ENCODE measurements around the gene NPPB.

Gene NPPB

GRCh38 chr1:11879311-11880180, 20.8 kb upstream of the NPPB start:
- DNase-seq (ENCODE audit: insufficient read length) (no peak), FAIRE-seq (no peak)
- no peak for TF ChIP-seq TAF1 (IDR thresholded peaks at IDR 0.05; ENCODE audit: borderline replicate concordance, low read depth, low read length)
- TF ChIP-seq POLR2A (IDR thresholded peaks at IDR 0.05; ENCODE audit: low read depth, low read length): no peak
- TF ChIP-seq POLR2AphosphoS5 (IDR thresholded peaks at IDR 0.05; ENCODE audit: low read depth, low read length): no peak

- TF ChIP-seq TAF1 (IDR thresholded peaks at IDR 0.05; ENCODE audit: borderline replicate concordance, low read depth, low read length) (no peak), POLR2A (IDR thresholded peaks at IDR 0.05; ENCODE audit: low read depth, low read length) (no peak), POLR2AphosphoS5 (IDR thresholded peaks at IDR 0.05; ENCODE audit: low read depth, low read length) (no peak)
- no peak for DNase-seq (ENCODE audit: insufficient read length)
- no peak for FAIRE-seq
Observed at GRCh38 chr1:11878891-11879190, 20.1 kb upstream of the NPPB start.

- DNase-seq (ENCODE audit: insufficient read length): no peak
- no peak for FAIRE-seq
- no peak for TF ChIP-seq TAF1 (IDR thresholded peaks at IDR 0.05; ENCODE audit: borderline replicate concordance, low read depth, low read length)
- TF ChIP-seq POLR2A (IDR thresholded peaks at IDR 0.05; ENCODE audit: low read depth, low read length): no peak
- no peak for TF ChIP-seq POLR2AphosphoS5 (IDR thresholded peaks at IDR 0.05; ENCODE audit: low read depth, low read length)
Observed at GRCh38 chr1:11878081-11878890, 19.5 kb upstream of the NPPB start.

GRCh38 chr1:11877074-11877473, 18.3 kb upstream of the NPPB start:
- TF ChIP-seq POLR2AphosphoS5 (IDR thresholded peaks at IDR 0.05; ENCODE audit: low read depth, low read length) (no peak), POLR2A (IDR thresholded peaks at IDR 0.05; ENCODE audit: low read depth, low read length) (no peak), TAF1 (IDR thresholded peaks at IDR 0.05; ENCODE audit: borderline replicate concordance, low read depth, low read length) (no peak)
- DNase-seq (ENCODE audit: insufficient read length): no peak
- no peak for FAIRE-seq

GRCh38 chr1:11875094-11875493, 16.3 kb upstream of the NPPB start:
- DNase-seq (ENCODE audit: insufficient read length) (no peak), FAIRE-seq (no peak)
- TF ChIP-seq POLR2AphosphoS5 (IDR thresholded peaks at IDR 0.05; ENCODE audit: low read depth, low read length) (no peak), POLR2A (IDR thresholded peaks at IDR 0.05; ENCODE audit: low read depth, low read length) (no peak), TAF1 (IDR thresholded peaks at IDR 0.05; ENCODE audit: borderline replicate concordance, low read depth, low read length) (no peak)

GRCh38 chr1:11874624-11875023, 15.9 kb upstream of the NPPB start:
- FAIRE-seq (no peak), DNase-seq (ENCODE audit: insufficient read length) (no peak)
- TF ChIP-seq POLR2A (IDR thresholded peaks at IDR 0.05; ENCODE audit: low read depth, low read length): no peak
- TF ChIP-seq TAF1 (IDR thresholded peaks at IDR 0.05; ENCODE audit: borderline replicate concordance, low read depth, low read length): no peak
- no peak for TF ChIP-seq POLR2AphosphoS5 (IDR thresholded peaks at IDR 0.05; ENCODE audit: low read depth, low read length)

- FAIRE-seq: no peak
- no peak for TF ChIP-seq TAF1 (IDR thresholded peaks at IDR 0.05; ENCODE audit: borderline replicate concordance, low read depth, low read length)
- TF ChIP-seq POLR2A (IDR thresholded peaks at IDR 0.05; ENCODE audit: low read depth, low read length): no peak
- TF ChIP-seq POLR2AphosphoS5 (IDR thresholded peaks at IDR 0.05; ENCODE audit: low read depth, low read length): no peak
- no peak for DNase-seq (ENCODE audit: insufficient read length)
Observed at GRCh38 chr1:11874258-11874562, 15.5 kb upstream of the NPPB start.

- FAIRE-seq (no peak), DNase-seq (ENCODE audit: insufficient read length) (no peak)
- TF ChIP-seq POLR2A (IDR thresholded peaks at IDR 0.05; ENCODE audit: low read depth, low read length) (no peak), POLR2AphosphoS5 (IDR thresholded peaks at IDR 0.05; ENCODE audit: low read depth, low read length) (no peak), TAF1 (IDR thresholded peaks at IDR 0.05; ENCODE audit: borderline replicate concordance, low read depth, low read length) (no peak)
Observed at GRCh38 chr1:11873395-11874257, 14.9 kb upstream of the NPPB start.

GRCh38 chr1:11872545-11872944, 13.8 kb upstream of the NPPB start:
- DNase-seq (ENCODE audit: insufficient read length) (no peak), FAIRE-seq (no peak)
- TF ChIP-seq POLR2AphosphoS5 (IDR thresholded peaks at IDR 0.05; ENCODE audit: low read depth, low read length) (no peak), TAF1 (IDR thresholded peaks at IDR 0.05; ENCODE audit: borderline replicate concordance, low read depth, low read length) (no peak), POLR2A (IDR thresholded peaks at IDR 0.05; ENCODE audit: low read depth, low read length) (no peak)

GRCh38 chr1:11869650-11870207, 11.0 kb upstream of the NPPB start:
- DNase-seq (ENCODE audit: insufficient read length): no peak
- TF ChIP-seq POLR2A (IDR thresholded peaks at IDR 0.05; ENCODE audit: low read depth, low read length) (no peak), POLR2AphosphoS5 (IDR thresholded peaks at IDR 0.05; ENCODE audit: low read depth, low read length) (no peak), TAF1 (IDR thresholded peaks at IDR 0.05; ENCODE audit: borderline replicate concordance, low read depth, low read length) (no peak)
- no peak for FAIRE-seq

GRCh38 chr1:11869104-11869503, 10.4 kb upstream of the NPPB start:
- TF ChIP-seq POLR2A (IDR thresholded peaks at IDR 0.05; ENCODE audit: low read depth, low read length) (no peak), POLR2AphosphoS5 (IDR thresholded peaks at IDR 0.05; ENCODE audit: low read depth, low read length) (no peak), TAF1 (IDR thresholded peaks at IDR 0.05; ENCODE audit: borderline replicate concordance, low read depth, low read length) (no peak)
- DNase-seq (ENCODE audit: insufficient read length) (no peak), FAIRE-seq (no peak)

Measured in GM12892 (cell line).